OCI-LY3 (cell line): ENCODE results near the gene PLAAT4.

Experiments used
- CTCF ChIP-seq: fragments of 200-600, 300-600 bp; sonication (generic); IDR thresholded peaks from 2 replicates; pipeline ENCODE4 v1.5.1; 2014; ENCODE audit warnings: antibody characterized with exemption, low read length, low read depth
- EZH2phosphoT487 ChIP-seq: fragments of 200-600 bp; shearing (Covaris generic); IDR thresholded peaks from 2 replicates; pipeline ENCODE4 v1.6.1; 2018; ENCODE audit warnings: antibody characterized with exemption, mixed run types, low read depth

GRCh38 chr11:63564056-63564774, 27.6 kb downstream of the PLAAT4 start:
- TF ChIP-seq CTCF: no peak
- no peak for TF ChIP-seq EZH2phosphoT487
